HepG2 (cell line): ENCODE results near the gene CCDC124. TPM values are rescaled to one million over a fixed set of nuclear protein-coding genes. Genes with fewer than 3 reads are reported as not detected.

Source experiments
- ARNTL ChIP-seq: sonication (generic); formaldehyde crosslinking; IDR thresholded peaks from 2 replicates; pipeline ENCODE4 v1.4.0; 2020; ENCODE audit warnings: mild to moderate bottlenecking, missing genetic modification reagents
- ATF1 ChIP-seq: IDR thresholded peaks from 2 replicates; pipeline ENCODE4 v1.6.1; 2016; ENCODE audit warnings: mild to moderate bottlenecking, control low read depth
- DR1 ChIP-seq: sonication (generic); formaldehyde crosslinking; IDR thresholded peaks from 2 replicates; pipeline ENCODE4 v1.8.0; 2021; ENCODE audit warnings: mild to moderate bottlenecking, missing genetic modification reagents, inconsistent platforms
- ISX ChIP-seq: sonication (generic); formaldehyde crosslinking; conservative IDR thresholded peaks from 2 replicates; pipeline ENCODE4 v1.5.0; 2020; ENCODE audit warnings: missing genetic modification reagents
- PHB2 ChIP-seq: fragments of 450-650 bp; IDR thresholded peaks from 2 replicates; pipeline ENCODE4 v1.6.1; 2018; ENCODE audit not compliant: partially characterized antibody
- ZNF329 ChIP-seq: sonication (generic); formaldehyde crosslinking; IDR thresholded peaks from 2 replicates; pipeline ENCODE4 v1.9.0; 2021; ENCODE audit warnings: low read depth, mild to moderate bottlenecking, missing genetic modification reagents
- ZNF501 ChIP-seq: sonication (generic); formaldehyde crosslinking; IDR thresholded peaks from 2 replicates; pipeline ENCODE4 v1.5.1; 2020; ENCODE audit warnings: mild to moderate bottlenecking, moderate library complexity, missing genetic modification reagents
- ZNF547 ChIP-seq: sonication (generic); formaldehyde crosslinking; IDR thresholded peaks from 2 replicates; pipeline ENCODE4 v1.5.1; 2020; ENCODE audit warnings: mild to moderate bottlenecking, missing genetic modification reagents
- ZNF563 ChIP-seq: sonication (generic); formaldehyde crosslinking; IDR thresholded peaks from 2 replicates; pipeline ENCODE4 v1.8.0; 2022; ENCODE audit warnings: mild to moderate bottlenecking, moderate library complexity, missing genetic modification reagents
- ZNF772 ChIP-seq: sonication (generic); formaldehyde crosslinking; IDR thresholded peaks from 2 replicates; pipeline ENCODE4 v1.5.0; 2020; ENCODE audit warnings: mild to moderate bottlenecking, missing genetic modification reagents
- ZNF780A ChIP-seq: sonication (generic); formaldehyde crosslinking; IDR thresholded peaks from 2 replicates; pipeline ENCODE4 v1.8.0; 2022; ENCODE audit warnings: mild to moderate bottlenecking, missing genetic modification reagents, moderate library complexity
- ZNF788 ChIP-seq: sonication (generic); formaldehyde crosslinking; IDR thresholded peaks from 2 replicates; pipeline ENCODE4 v1.5.0; 2020; ENCODE audit warnings: mild to moderate bottlenecking, missing genetic modification reagents, borderline replicate concordance
- polyA plus RNA-seq, 8 experiments: library from polyadenylated mRNA; depleted of rRNA in 3 of 8; stranded (reverse) in 7 of 8; unstranded in 1 of 8; fragments of >200 nt; fragmentation: Illumina TruSeq in 4 of 8; extraction: Trizol in 4 of 8; gene quantifications; 2 replicates each; pipeline versions ENCODE4 v1.2.1 to v1.2.3, GENCODE V29; 2011 to 2016; ENCODE audit warnings: low read depth in 4 of 8, missing spikeins in 1 of 8, mixed read lengths in 1 of 8; ENCODE audit not compliant: insufficient read depth in 1 of 8
- total RNA-seq, 5 experiments: library from RNA; depleted of rRNA; stranded (reverse); fragments of >200 nt; fragmentation: Illumina TruSeq; extraction: Trizol; gene quantifications; 2 replicates each; pipeline ENCODE4 v1.2.3, GENCODE V29; 2016; ENCODE audit warnings: low read depth in 1 of 5
- TF ChIP-seq, protein P1 (sequence below): IDR thresholded peaks from 2 replicates; pipeline ENCODE4 v1.6.1; 2018; ENCODE audit warnings: missing genetic modification reagents
- TF ChIP-seq, protein P2 (sequence below): fragments of 450-650 bp; IDR thresholded peaks from 2 replicates; pipeline ENCODE4 v1.6.1; 2017; ENCODE audit warnings: mild to moderate bottlenecking
- TF ChIP-seq, protein P3 (sequence below): sonication (generic); formaldehyde crosslinking; IDR thresholded peaks from 2 replicates; pipeline ENCODE4 v1.9.0; 2021; ENCODE audit warnings: mild to moderate bottlenecking, missing genetic modification reagents
- TF ChIP-seq, protein P4 (sequence below): sonication (generic); formaldehyde crosslinking; IDR thresholded peaks from 2 replicates; pipeline ENCODE4 v1.4.0; 2020; ENCODE audit warnings: missing genetic modification reagents
- TF ChIP-seq, protein P5 (sequence below): sonication (generic); formaldehyde crosslinking; IDR thresholded peaks from 2 replicates; pipeline ENCODE4 v1.8.1; 2023; ENCODE audit warnings: mild to moderate bottlenecking, moderate library complexity, missing genetic modification reagents

Gene CCDC124
- total and polyA plus RNA-seq, 2 of the 13 experiments (the other 11 are each of a cell fraction or from before 2014, with no cell fraction given), result 14.9 to 20.3 TPM

DNA sequence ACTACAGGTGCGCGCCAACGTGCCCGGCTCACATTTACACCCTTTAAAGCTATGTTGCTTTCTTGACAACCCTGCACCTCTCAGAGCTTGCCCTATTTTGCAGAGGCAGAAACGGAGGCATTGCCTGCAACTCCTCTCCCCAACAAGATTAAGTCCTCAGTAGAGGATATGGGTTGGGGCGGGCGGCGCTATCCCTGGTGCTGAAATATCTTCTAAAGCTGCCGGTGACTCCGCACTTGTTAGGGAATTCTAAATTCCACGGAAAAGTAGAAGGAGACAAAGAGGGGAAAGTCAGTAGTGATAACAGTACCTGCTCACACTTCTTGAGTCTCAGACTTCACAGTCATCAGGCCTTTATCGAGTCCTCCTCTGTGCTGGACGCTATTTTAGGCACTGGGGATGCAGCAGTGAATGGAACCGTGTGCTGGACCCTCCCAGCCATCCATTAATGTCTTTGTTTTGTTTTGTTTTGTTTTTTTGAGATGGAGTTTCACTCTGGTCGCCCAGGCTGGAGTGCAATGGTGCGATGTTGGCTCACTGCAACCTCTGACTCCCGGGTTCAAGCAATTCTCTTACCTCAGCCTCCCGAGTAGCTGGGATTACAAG lies 43.1 kb upstream of the CCDC124 start (continued):
- TF ChIP-seq, protein P1, sequence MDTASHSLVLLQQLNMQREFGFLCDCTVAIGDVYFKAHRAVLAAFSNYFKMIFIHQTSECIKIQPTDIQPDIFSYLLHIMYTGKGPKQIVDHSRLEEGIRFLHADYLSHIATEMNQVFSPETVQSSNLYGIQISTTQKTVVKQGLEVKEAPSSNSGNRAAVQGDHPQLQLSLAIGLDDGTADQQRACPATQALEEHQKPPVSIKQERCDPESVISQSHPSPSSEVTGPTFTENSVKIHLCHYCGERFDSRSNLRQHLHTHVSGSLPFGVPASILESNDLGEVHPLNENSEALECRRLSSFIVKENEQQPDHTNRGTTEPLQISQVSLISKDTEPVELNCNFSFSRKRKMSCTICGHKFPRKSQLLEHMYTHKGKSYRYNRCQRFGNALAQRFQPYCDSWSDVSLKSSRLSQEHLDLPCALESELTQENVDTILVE (CRISPR knock-in tag), result peak; percentile 57; the same call in 1 of the 2 replicates
- TF ChIP-seq, protein P2, sequence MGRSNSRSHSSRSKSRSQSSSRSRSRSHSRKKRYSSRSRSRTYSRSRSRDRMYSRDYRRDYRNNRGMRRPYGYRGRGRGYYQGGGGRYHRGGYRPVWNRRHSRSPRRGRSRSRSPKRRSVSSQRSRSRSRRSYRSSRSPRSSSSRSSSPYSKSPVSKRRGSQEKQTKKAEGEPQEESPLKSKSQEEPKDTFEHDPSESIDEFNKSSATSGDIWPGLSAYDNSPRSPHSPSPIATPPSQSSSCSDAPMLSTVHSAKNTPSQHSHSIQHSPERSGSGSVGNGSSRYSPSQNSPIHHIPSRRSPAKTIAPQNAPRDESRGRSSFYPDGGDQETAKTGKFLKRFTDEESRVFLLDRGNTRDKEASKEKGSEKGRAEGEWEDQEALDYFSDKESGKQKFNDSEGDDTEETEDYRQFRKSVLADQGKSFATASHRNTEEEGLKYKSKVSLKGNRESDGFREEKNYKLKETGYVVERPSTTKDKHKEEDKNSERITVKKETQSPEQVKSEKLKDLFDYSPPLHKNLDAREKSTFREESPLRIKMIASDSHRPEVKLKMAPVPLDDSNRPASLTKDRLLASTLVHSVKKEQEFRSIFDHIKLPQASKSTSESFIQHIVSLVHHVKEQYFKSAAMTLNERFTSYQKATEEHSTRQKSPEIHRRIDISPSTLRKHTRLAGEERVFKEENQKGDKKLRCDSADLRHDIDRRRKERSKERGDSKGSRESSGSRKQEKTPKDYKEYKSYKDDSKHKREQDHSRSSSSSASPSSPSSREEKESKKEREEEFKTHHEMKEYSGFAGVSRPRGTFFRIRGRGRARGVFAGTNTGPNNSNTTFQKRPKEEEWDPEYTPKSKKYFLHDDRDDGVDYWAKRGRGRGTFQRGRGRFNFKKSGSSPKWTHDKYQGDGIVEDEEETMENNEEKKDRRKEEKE, result no peak
- TF ChIP-seq ZNF788 (CRISPR knock-in tag) (no peak), DR1 (CRISPR knock-in tag) (no peak), ATF1 (CRISPR knock-in tag) (no peak), ZNF563 (CRISPR knock-in tag) (peak; percentile 44; the same call in 1 of the 2 replicates), ZNF329 (no peak), ZNF772 (peak; percentile 51; the same call in 1 of the 2 replicates), ZNF780A (CRISPR knock-in tag) (no peak), ZNF501 (CRISPR knock-in tag) (peak; percentile 58), ZNF547 (no peak), ISX (CRISPR knock-in tag) (0 out of 2 replicates have a peak, but pooled peaks have one; percentile 63), PHB2 (no peak), ARNTL (CRISPR knock-in tag) (no peak)
- TF ChIP-seq, protein P3, sequence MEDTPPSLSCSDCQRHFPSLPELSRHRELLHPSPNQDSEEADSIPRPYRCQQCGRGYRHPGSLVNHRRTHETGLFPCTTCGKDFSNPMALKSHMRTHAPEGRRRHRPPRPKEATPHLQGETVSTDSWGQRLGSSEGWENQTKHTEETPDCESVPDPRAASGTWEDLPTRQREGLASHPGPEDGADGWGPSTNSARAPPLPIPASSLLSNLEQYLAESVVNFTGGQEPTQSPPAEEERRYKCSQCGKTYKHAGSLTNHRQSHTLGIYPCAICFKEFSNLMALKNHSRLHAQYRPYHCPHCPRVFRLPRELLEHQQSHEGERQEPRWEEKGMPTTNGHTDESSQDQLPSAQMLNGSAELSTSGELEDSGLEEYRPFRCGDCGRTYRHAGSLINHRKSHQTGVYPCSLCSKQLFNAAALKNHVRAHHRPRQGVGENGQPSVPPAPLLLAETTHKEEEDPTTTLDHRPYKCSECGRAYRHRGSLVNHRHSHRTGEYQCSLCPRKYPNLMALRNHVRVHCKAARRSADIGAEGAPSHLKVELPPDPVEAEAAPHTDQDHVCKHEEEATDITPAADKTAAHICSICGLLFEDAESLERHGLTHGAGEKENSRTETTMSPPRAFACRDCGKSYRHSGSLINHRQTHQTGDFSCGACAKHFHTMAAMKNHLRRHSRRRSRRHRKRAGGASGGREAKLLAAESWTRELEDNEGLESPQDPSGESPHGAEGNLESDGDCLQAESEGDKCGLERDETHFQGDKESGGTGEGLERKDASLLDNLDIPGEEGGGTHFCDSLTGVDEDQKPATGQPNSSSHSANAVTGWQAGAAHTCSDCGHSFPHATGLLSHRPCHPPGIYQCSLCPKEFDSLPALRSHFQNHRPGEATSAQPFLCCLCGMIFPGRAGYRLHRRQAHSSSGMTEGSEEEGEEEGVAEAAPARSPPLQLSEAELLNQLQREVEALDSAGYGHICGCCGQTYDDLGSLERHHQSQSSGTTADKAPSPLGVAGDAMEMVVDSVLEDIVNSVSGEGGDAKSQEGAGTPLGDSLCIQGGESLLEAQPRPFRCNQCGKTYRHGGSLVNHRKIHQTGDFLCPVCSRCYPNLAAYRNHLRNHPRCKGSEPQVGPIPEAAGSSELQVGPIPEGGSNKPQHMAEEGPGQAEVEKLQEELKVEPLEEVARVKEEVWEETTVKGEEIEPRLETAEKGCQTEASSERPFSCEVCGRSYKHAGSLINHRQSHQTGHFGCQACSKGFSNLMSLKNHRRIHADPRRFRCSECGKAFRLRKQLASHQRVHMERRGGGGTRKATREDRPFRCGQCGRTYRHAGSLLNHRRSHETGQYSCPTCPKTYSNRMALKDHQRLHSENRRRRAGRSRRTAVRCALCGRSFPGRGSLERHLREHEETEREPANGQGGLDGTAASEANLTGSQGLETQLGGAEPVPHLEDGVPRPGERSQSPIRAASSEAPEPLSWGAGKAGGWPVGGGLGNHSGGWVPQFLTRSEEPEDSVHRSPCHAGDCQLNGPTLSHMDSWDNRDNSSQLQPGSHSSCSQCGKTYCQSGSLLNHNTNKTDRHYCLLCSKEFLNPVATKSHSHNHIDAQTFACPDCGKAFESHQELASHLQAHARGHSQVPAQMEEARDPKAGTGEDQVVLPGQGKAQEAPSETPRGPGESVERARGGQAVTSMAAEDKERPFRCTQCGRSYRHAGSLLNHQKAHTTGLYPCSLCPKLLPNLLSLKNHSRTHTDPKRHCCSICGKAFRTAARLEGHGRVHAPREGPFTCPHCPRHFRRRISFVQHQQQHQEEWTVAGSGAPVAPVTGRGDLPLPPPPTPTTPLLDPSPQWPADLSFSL (CRISPR knock-in tag), result no peak
- TF ChIP-seq, protein P4, sequence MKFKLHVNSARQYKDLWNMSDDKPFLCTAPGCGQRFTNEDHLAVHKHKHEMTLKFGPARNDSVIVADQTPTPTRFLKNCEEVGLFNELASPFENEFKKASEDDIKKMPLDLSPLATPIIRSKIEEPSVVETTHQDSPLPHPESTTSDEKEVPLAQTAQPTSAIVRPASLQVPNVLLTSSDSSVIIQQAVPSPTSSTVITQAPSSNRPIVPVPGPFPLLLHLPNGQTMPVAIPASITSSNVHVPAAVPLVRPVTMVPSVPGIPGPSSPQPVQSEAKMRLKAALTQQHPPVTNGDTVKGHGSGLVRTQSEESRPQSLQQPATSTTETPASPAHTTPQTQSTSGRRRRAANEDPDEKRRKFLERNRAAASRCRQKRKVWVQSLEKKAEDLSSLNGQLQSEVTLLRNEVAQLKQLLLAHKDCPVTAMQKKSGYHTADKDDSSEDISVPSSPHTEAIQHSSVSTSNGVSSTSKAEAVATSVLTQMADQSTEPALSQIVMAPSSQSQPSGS (CRISPR knock-in tag), result no peak
- TF ChIP-seq, protein P5, sequence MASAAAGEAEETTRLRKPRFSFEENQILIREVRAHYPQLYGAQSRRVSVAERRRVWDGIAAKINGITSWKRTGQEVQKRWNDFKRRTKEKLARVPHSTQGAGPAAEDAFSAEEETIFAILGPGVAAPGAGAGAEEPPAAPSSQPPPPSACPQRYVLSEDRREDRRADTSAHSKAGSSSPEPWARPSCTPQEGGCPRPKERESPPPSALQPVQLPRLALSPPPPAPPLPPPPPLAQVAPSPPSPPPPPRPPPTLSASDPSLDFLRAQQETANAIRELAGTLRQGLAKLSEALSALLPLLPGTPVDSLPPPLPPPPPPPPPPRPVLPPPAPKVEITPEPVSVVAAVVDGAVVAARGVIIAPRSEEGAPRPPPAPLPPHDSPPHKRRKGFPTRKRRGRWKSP (CRISPR knock-in tag), result 0 out of 2 replicates have a peak, but pooled peaks have one; percentile 35
